HG03139 (cell line): Measurements from ENCODE around the gene GDI1.
"Not testable (repeated sequence)": the region's sequence is repeated elsewhere in the genome, so short reads cannot be mapped to it uniquely, and the experiment has no call there.

ENCODE experiments used
- ATAC-seq: cut with Tn5 transposase; IDR thresholded peaks from one replicate; pipeline ENCODE4 v1.9.1; 2021; ENCODE audit not compliant: unreplicated experiment

The GDI1 gene

GRCh38 chrX:154436983-154437752 is at the start of gene GDI1:
TSS of gene GDI1 (plus strand) at chrX:154437154. CDS start at chrX:154437255, 101 bp downstream.
- no peak for ATAC-seq

GRCh38 chrX:154388094-154388493 is 48.9 kb upstream of the GDI1 start:
- not testable (repeated sequence) for ATAC-seq

- ATAC-seq, result not testable (repeated sequence)
Measured at GRCh38 chrX:154388649-154389048, 48.3 kb upstream of the GDI1 start.

GRCh38 chrX:154389812-154390747 is 46.9 kb upstream of the GDI1 start:
- ATAC-seq, result peak; percentile 67

GRCh38 chrX:154396363-154396762 is 40.6 kb upstream of the GDI1 start:
- ATAC-seq, result not testable (repeated sequence)

GRCh38 chrX:154396973-154397887 is 39.7 kb upstream of the GDI1 start:
- peak; percentile 41 for ATAC-seq

- peak; percentile 69 for ATAC-seq
Measured at GRCh38 chrX:154397888-154398667, 38.9 kb upstream of the GDI1 start, which contains the start of gene RPL10. TSS of gene RPL10 (plus strand) at chrX:154398377. CDS start at chrX:154398520, 143 bp downstream.

- no peak for ATAC-seq
Measured at GRCh38 chrX:154398668-154399526, 38.1 kb upstream of the GDI1 start.

GRCh38 chrX:154399527-154400368 is 37.2 kb upstream of the GDI1 start:
- ATAC-seq, result no peak

GRCh38 chrX:154400369-154400817 is 36.6 kb upstream of the GDI1 start:
- ATAC-seq, result not testable (repeated sequence)

- ATAC-seq, result no peak
Measured at GRCh38 chrX:154401045-154401799, 35.7 kb upstream of the GDI1 start.

- ATAC-seq, result no peak
Measured at GRCh38 chrX:154401918-154402621, 34.9 kb upstream of the GDI1 start.

GRCh38 chrX:154402622-154403127 is 34.3 kb upstream of the GDI1 start:
- ATAC-seq, result no peak

GRCh38 chrX:154403192-154403591 is 33.8 kb upstream of the GDI1 start:
- no peak for ATAC-seq

GRCh38 chrX:154403858-154404257 is 33.1 kb upstream of the GDI1 start:
- ATAC-seq, result no peak

- ATAC-seq, result no peak
Measured at GRCh38 chrX:154404625-154405192, 32.2 kb upstream of the GDI1 start.
